ENCODE data around the gene PSG2.
"Not testable (repeated sequence)": the region's sequence is repeated elsewhere in the genome, so short reads cannot be mapped to it uniquely, and the experiment has no call there.

GRCh38 chr19:43131281-43131842 is 48.9 kb upstream of the PSG2 start:
- TF ChIP-seq CTCF, POLR2AphosphoS5 (IDR thresholded peaks at IDR 0.05): not testable (repeated sequence)

Data from breast epithelium (tissue), 3 donors.